Adrenal gland (tissue), 12 donors: ENCODE data around the gene COL16A1. TPM values are rescaled to one million over a fixed set of nuclear protein-coding genes. Genes with fewer than 3 reads are reported as not detected.
A peak's percentile ranks its signal among the peaks of the same experiment; 100 is the strongest.

Experiments used
- DNase-seq, 7 donors: peaks; one replicate each; pipeline ENCODE4 v3.0.0-alpha.2; 2019 to 2020
- H3K27ac ChIP-seq, 5 donors: fragments of 200-600 bp; sonication (generic) in 4 of 5; 1 replicate in 3 of 5; 2 replicates in 2 of 5; pipeline versions ENCODE4 v1.5.1 to v1.8.0; 2016 to 2020; ENCODE audit warnings: mild to moderate bottlenecking in 1 of 5
- H3K27me3 ChIP-seq: fragments of 200-600 bp; 2 replicates; pipeline ENCODE4 v1.8.0; 2021
- H3K36me3 ChIP-seq, 2 donors: fragments of 200-600 bp; replicated peaks in 1 of 2; 1 replicate in 1 of 2; 2 replicates in 1 of 2; pipeline versions ENCODE4 v1.5.1 to v1.8.0; 2018 to 2022
- H3K4me1 ChIP-seq, 2 donors: fragments of 200-600 bp; replicated peaks in 1 of 2; 1 replicate in 1 of 2; 2 replicates in 1 of 2; pipeline versions ENCODE4 v1.5.1 to v1.8.0; 2018 to 2021
- H3K4me3 ChIP-seq, 4 donors: fragments of 200-600 bp; sonication (generic) in 3 of 4; one replicate each; pipeline ENCODE4 v1.5.1; 2016 to 2018
- H3K9me3 ChIP-seq, 3 donors: fragments of 200-600 bp; sonication (generic) in 1 of 3; replicated peaks in 1 of 3; 1 replicate in 2 of 3; 2 replicates in 1 of 3; pipeline versions ENCODE4 v1.5.1 to v1.8.0; 2016 to 2021
- POLR2A ChIP-seq, 2 donors: fragments of 450-650 bp; IDR thresholded peaks; one replicate each; pipeline ENCODE4 v1.6.1; 2017; ENCODE audit warnings: antibody characterized with exemption in 2 of 2, mild to moderate bottlenecking in 2 of 2, moderate library complexity in 1 of 2
- WGBS, 4 donors: extraction: QIAGEN DNeasy Blood & Tissue Kit in 2 of 4; methylation state at CpG; one replicate each; pipeline versions ENCODE4 v1.1.5 to v1.1.7; 2013 to 2017; 5-methylcytosine and 5-hydroxymethylcytosine counted together
- intact Hi-C, 2 donors: fragments of 100-400 bp; cut with DNase I; formaldehyde crosslinking; loops; one replicate each; pipeline versions ENCODE4 v1.14.1 to v1.15.0; 2022 to 2023
- polyA plus RNA-seq, 3 donors: library from polyadenylated mRNA; stranded (reverse); fragments of 200-250 nt in 2 of 3; fragments of 350-450 nt in 1 of 3; fragmentation: Illumina TruSeq in 1 of 3; extraction: RNeasy Lipid Tissue Mini Kit (QIAGEN cat#74804) in 1 of 3; gene quantifications; one replicate each; pipeline ENCODE4 v1.2.3, GENCODE V29; 2013 to 2014
- total RNA-seq, 9 donors: library from RNA; depleted of rRNA in 4 of 9; stranded (reverse); fragments of >200 nt in 4 of 9; fragments of 120-200 nt in 1 of 9; fragmentation: NEBNext Ultra II Directional in 1 of 9; extraction: Animal tissue kit (Norgen Biotek cat#: 25700) in 1 of 9; gene quantifications; one replicate each; pipeline versions ENCODE4 v1.1.0 to v1.2.4, GENCODE V29; 2013 to 2023
- TF ChIP-seq, protein P1 (sequence below), 6 experiments: fragments of 450-650 bp in 4 of 6; fragments of 200-600 bp in 2 of 6; sonication (generic) in 1 of 6; IDR thresholded peaks; 1 replicate in 5 of 6; 2 replicates in 1 of 6; pipeline versions ENCODE4 v1.5.1 to v1.8.0; 2016 to 2021; ENCODE audit warnings: antibody characterized with exemption in 6 of 6, mild to moderate bottlenecking in 2 of 6, moderate library complexity in 1 of 6
- donor health status: healthy with polysubstance abuse.
- donor health status: Bipolar disorder and iron deficiency.
- donor health status: DM: yes; HTN: yes; CAD: no.
- donor health status: DM: no; HTN: no; CAD: no.
- donor health status: DM: no; HTN: no; CAD: no.
- donor health status: DM: yes; HTN: yes; CAD: no.

The COL16A1 gene
- total and polyA plus RNA-seq, 12 donors = 6.1 to 129 (median 26.9) TPM

DNA sequence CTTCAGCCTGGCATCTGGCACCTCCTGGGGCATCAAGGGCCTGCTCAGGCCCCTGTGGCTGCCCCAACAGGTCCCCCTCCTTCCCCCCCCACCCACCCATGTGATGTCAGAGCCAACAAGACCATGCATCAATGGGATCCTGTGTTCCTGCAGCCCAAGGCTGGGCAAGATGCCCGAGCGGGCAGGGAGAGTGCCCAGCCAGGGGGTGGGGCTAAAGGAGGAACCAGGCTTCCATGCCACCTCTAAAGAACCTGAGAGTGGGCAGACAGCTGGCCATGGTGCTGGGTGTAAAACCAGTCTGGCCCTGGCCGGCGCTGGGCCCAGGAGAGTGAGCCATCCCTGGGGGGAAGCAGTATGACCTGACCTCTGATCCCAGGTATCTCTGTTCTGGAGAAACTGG is 7.6 kb downstream of the COL16A1 start:
- H3K9me3 ChIP-seq = no peaks in the 10 kb centered on the region
- H3K36me3 ChIP-seq = peaks cover 0 to 3% of the 10 kb centered on the region in 2 donors
- 67 to 93% (median 76%) methylated on average over 3 to 4 of the region's 4 CpGs for WGBS, 4 donors
- DNase-seq = peak in 1 of 7 donors; percentile 26
- H3K4me1 ChIP-seq = peaks cover 12 to 15% of the 10 kb centered on the region in 2 donors
- no peak overlapping the region for H3K4me3 ChIP-seq
- H3K27me3 ChIP-seq = no peaks in the 10 kb centered on the region
- TF ChIP-seq, protein P1, sequence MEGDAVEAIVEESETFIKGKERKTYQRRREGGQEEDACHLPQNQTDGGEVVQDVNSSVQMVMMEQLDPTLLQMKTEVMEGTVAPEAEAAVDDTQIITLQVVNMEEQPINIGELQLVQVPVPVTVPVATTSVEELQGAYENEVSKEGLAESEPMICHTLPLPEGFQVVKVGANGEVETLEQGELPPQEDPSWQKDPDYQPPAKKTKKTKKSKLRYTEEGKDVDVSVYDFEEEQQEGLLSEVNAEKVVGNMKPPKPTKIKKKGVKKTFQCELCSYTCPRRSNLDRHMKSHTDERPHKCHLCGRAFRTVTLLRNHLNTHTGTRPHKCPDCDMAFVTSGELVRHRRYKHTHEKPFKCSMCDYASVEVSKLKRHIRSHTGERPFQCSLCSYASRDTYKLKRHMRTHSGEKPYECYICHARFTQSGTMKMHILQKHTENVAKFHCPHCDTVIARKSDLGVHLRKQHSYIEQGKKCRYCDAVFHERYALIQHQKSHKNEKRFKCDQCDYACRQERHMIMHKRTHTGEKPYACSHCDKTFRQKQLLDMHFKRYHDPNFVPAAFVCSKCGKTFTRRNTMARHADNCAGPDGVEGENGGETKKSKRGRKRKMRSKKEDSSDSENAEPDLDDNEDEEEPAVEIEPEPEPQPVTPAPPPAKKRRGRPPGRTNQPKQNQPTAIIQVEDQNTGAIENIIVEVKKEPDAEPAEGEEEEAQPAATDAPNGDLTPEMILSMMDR (IDR thresholded peaks at IDR 0.05) = no peak
- no peak for TF ChIP-seq POLR2A (IDR thresholded peaks at IDR 0.05)
- H3K27ac ChIP-seq = no peak overlapping the region
- intact Hi-C loops = no loop called here

DNA sequence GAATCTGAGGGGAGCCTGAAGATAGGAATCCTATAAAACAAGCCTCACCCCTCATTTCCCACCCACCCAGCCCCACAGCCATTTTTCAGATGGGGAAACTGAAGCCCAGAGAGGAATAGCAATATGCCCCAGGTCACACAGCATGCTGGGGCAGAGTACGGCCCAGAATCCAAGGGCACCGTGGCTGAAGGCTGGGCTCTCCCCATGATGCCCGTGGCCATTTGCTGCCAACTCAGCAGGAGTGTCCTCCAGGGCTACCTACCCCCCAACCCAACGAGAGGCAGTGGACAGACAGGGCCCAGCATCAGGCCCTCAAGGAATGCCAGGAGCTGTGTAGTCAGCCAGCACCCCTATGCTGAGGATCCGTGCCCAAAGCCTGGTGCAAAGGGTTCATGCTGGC is 8.5 kb downstream of the COL16A1 start:
- peaks cover 3 to 5% of the 10 kb centered on the region in 2 donors for H3K4me1 ChIP-seq
- no peak for DNase-seq
- no peaks in the 10 kb centered on the region for H3K27me3 ChIP-seq
- no peak overlapping the region for H3K4me3 ChIP-seq
- WGBS, 4 donors = 65 to 80% (median 65%) methylated on average over 2 to 5 of the region's 5 CpGs; no CpG with 5 or more reads in 1 of the 4 donors
- H3K27ac ChIP-seq = no peak overlapping the region
- H3K36me3 ChIP-seq = peaks cover 0 to 3% of the 10 kb centered on the region in 2 donors
- TF ChIP-seq POLR2A (IDR thresholded peaks at IDR 0.05) = no peak
- TF ChIP-seq, protein P1 (IDR thresholded peaks at IDR 0.05) = no peak
- intact Hi-C loops = no loop called here
- no peaks in the 10 kb centered on the region for H3K9me3 ChIP-seq

DNA sequence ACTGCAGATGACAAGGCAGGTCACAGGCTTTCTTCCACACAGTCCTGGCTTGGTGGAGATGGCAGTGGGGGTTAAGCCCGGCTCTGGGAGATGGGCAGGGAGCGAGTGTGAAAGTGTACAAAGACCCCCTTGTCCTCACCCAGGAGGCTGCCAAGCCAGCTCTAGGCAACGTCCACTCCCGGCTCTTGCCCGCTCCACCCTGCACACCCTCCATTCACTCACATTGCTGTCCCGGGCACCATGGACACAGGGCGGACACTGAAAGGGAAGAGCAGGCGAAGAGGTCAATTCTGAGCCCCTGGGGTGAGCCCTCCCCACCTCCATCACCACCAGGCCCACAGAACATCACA is 8.9 kb downstream of the COL16A1 start:
- H3K4me1 ChIP-seq = peaks cover 0 to 2% of the 10 kb centered on the region in 2 donors
- 86 to 93% (median 89%) methylated on average over 7 to 8 of the region's 8 CpGs for WGBS, 4 donors
- TF ChIP-seq POLR2A (IDR thresholded peaks at IDR 0.05) = no peak
- TF ChIP-seq, protein P1 (IDR thresholded peaks at IDR 0.05) = no peak
- no peak for DNase-seq
- no peaks in the 10 kb centered on the region for H3K9me3 ChIP-seq
- H3K27ac ChIP-seq = no peak overlapping the region
- peaks cover 0 to 3% of the 10 kb centered on the region in 2 donors for H3K36me3 ChIP-seq
- intact Hi-C loops = no loop called here
- no peaks in the 10 kb centered on the region for H3K27me3 ChIP-seq
- H3K4me3 ChIP-seq = no peak overlapping the region

DNA sequence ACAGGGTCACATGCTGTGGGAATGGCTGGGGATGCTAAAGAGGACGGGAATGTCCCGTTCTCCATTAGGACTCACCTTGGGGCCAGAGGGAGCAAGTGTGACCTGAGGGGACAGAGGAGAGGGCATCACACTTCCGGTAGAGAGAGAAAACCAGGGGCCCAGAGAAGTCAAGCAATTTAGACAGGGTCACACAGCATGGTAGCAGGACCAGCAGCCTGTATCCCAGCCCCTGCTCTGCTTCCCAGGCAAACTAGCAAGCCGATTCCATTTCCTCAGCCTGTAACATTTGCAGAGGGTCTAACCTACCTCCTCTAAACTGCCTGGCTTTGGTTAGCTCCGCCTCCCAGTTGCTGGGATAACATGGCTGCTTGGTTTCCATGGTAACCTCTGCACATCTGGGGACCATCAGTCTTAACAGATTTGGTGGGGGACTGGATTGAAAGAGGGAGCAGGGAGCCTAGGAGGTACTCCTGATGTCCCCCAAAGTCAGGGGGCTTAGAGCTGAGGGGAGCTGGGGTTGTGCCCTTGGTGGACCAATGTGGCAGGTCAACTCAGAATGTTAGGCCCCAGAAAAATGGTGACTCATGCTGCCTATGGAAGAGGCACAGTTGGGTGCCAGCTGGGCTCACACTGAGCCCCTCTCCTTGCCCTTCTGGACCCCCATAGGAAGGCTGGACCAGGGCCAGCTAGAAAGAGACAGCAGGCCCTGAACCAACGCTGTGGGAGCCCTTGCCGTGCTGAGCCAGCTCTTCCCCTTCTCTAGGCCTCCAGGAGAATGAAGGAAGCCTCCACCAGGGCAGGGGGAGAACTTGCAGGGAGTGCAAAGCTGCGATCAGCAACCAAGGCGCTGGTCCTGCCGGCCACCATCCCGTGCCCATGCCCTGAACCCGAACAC is 9.5 kb downstream of the COL16A1 start:
- 75 to 84% (median 79%) methylated on average over 10 to 12 of the region's 12 CpGs for WGBS, 4 donors
- H3K36me3 ChIP-seq = peaks cover 0 to 3% of the 10 kb centered on the region in 2 donors
- H3K4me1 ChIP-seq = no peaks in the 10 kb centered on the region

More for the DNA sequence above, 9.5 kb downstream of the COL16A1 start:
- no peak for DNase-seq
- intact Hi-C loops = no loop called here
- Histone ChIP-seq H3K4me3 (no peak overlapping the region), H3K9me3 (no peaks in the 10 kb centered on the region), H3K27ac (no peak overlapping the region), H3K27me3 (no peaks in the 10 kb centered on the region)
- no peak for TF ChIP-seq POLR2A (IDR thresholded peaks at IDR 0.05)
- TF ChIP-seq, protein P1 (IDR thresholded peaks at IDR 0.05) = no peak
